ENCODE data around the gene USP32.

DNA sequence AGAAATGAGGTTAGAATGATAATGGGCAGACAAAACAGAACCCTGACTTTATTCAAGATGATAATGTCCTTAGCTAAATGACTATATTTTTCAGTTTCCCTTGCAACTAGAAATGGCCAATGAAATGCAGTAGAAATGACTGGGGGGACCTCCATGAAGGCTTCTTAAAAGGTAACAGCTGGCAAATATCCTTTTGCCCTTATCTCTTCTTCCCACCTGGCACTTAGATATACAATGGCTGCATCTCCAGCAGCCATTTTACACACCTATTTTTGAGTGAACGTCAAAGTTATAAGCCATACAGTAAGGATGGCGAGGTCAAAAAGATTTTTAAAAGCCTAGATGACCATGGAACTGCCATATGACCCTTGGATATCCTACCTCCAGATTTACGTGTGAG, 39.9 kb downstream of the USP32 start:
- TF ChIP-seq, protein P1, sequence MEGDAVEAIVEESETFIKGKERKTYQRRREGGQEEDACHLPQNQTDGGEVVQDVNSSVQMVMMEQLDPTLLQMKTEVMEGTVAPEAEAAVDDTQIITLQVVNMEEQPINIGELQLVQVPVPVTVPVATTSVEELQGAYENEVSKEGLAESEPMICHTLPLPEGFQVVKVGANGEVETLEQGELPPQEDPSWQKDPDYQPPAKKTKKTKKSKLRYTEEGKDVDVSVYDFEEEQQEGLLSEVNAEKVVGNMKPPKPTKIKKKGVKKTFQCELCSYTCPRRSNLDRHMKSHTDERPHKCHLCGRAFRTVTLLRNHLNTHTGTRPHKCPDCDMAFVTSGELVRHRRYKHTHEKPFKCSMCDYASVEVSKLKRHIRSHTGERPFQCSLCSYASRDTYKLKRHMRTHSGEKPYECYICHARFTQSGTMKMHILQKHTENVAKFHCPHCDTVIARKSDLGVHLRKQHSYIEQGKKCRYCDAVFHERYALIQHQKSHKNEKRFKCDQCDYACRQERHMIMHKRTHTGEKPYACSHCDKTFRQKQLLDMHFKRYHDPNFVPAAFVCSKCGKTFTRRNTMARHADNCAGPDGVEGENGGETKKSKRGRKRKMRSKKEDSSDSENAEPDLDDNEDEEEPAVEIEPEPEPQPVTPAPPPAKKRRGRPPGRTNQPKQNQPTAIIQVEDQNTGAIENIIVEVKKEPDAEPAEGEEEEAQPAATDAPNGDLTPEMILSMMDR (IDR thresholded peaks at IDR 0.05; ENCODE audit: extremely low read depth in 1 of 2, insufficient read depth in 1 of 2, low read depth in 1 of 2, low read length in 2 of 2) = no peak
- TF ChIP-seq POLR2A (IDR thresholded peaks at IDR 0.05; ENCODE audit: low read depth, low read length) (no peak), POLR2AphosphoS5 (IDR thresholded peaks at IDR 0.05; ENCODE audit: insufficient read depth, low read depth, low read length) (no peak), EZH2 (IDR thresholded peaks at IDR 0.05; ENCODE audit: borderline replicate concordance, low read depth, low read length, severe bottlenecking) (no peak), MYC (IDR thresholded peaks at IDR 0.05; ENCODE audit: low read depth, low read length) (no peak), FOS (IDR thresholded peaks at IDR 0.05; ENCODE audit: borderline replicate concordance, insufficient read depth, low read length) (no peak), JUN (IDR thresholded peaks at IDR 0.05; ENCODE audit: borderline replicate concordance, insufficient read depth, insufficient read length, low read depth) (no peak)
- TF ChIP-seq, protein P2, sequence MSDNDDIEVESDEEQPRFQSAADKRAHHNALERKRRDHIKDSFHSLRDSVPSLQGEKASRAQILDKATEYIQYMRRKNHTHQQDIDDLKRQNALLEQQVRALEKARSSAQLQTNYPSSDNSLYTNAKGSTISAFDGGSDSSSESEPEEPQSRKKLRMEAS (IDR thresholded peaks at IDR 0.05; ENCODE audit: insufficient read depth, insufficient read length) = no peak

Data from endothelial cell of umbilical vein (primary cell).